Right lobe of liver (tissue), 6 donors: ENCODE measurements around the gene ZDHHC21. TPM values are rescaled to one million over a fixed set of nuclear protein-coding genes. Genes with fewer than 3 reads are reported as not detected.

Experiments used
- ATAC-seq, 4 donors: fragments of 200-7000 bp; cut with Tn5 transposase; one replicate each; pipeline ENCODE4 v1.9.1; 2020; ENCODE audit warnings: mild to moderate bottlenecking in 4 of 4, moderate library complexity in 4 of 4
- DNase-seq, 3 donors: peaks; one replicate each; pipeline ENCODE4 v3.0.0-alpha.2; 2020
- H3K27ac ChIP-seq, 3 donors: fragments of 200-600 bp; one replicate each; pipeline ENCODE4 v1.8.0; 2022
- H3K27me3 ChIP-seq, 2 donors: fragments of 200-600 bp; one replicate each; pipeline ENCODE4 v1.8.0; 2022
- H3K36me3 ChIP-seq, 4 donors: fragments of 200-600 bp; sonication (generic) in 1 of 4; one replicate each; pipeline versions ENCODE4 v1.5.1 to v1.8.0; 2017 to 2022; ENCODE audit warnings: control low read depth in 1 of 4
- H3K4me1 ChIP-seq, 4 donors: fragments of 200-600 bp; sonication (generic) in 1 of 4; one replicate each; pipeline versions ENCODE4 v1.5.1 to v1.8.0; 2017 to 2022; ENCODE audit warnings: control low read depth in 1 of 4
- H3K4me3 ChIP-seq, 3 donors: fragments of 200-600 bp; one replicate each; pipeline ENCODE4 v1.8.0; 2022
- H3K9me3 ChIP-seq, 4 donors: fragments of 200-600 bp; sonication (generic) in 1 of 4; one replicate each; pipeline versions ENCODE4 v1.5.1 to v1.8.0; 2017 to 2022; ENCODE audit warnings: control low read depth in 1 of 4
- CTCF ChIP-seq, 4 donors: fragments of 200-600 bp in 3 of 4; fragments of 450-650 bp in 1 of 4; IDR thresholded peaks; one replicate each; pipeline versions ENCODE4 v1.5.1 to v1.8.0; 2016 to 2022; ENCODE audit warnings: antibody characterized with exemption in 4 of 4, mild to moderate bottlenecking in 2 of 4
- POLR2A ChIP-seq: fragments of 450-650 bp; IDR thresholded peaks from one replicate; pipeline ENCODE4 v1.6.1; 2017; ENCODE audit warnings: antibody characterized with exemption, mild to moderate bottlenecking
- WGBS: methylation state at CpG from one replicate; pipeline ENCODE4 v1.1.6; 2018; ENCODE audit warnings: low coverage, low lambda C conversion rate; ENCODE audit not compliant: insufficient coverage; ENCODE audit errors: missing lambda C conversion rate; 5-methylcytosine and 5-hydroxymethylcytosine counted together
- intact Hi-C, 2 donors: fragments of 100-400 bp; cut with DNase I; formaldehyde crosslinking; loops; one replicate each; pipeline versions ENCODE4 v1.11.2 to v1.14.1; 2022
- long read RNA-seq: library from polyadenylated mRNA; unstranded; transcript quantifications from one replicate; pipeline ENCODE4 v2.0.0, GENCODE V29; 2019
- total RNA-seq, 6 experiments: library from RNA; depleted of rRNA in 2 of 6; stranded (reverse); fragments of >200 nt in 2 of 6; fragmentation: NEBNext Ultra II Directional in 3 of 6; extraction: Animal tissue kit (Norgen Biotek cat#: 25700) in 3 of 6; gene quantifications; one replicate each; pipeline versions ENCODE4 v1.1.0 to v1.2.4, GENCODE V29; 2016 to 2023
- donor health status: DM: no; HTN: yes; CAD: no.
- donor health status: DM: no; HTN: no; CAD: no.
- donor health status: DM: no; HTN: no; CAD: no.
- donor health status: DM: no; HTN: yes; CAD: no.
- donor health status: DM: no; HTN: yes; CAD: no.

ZDHHC21 gene
- 1 to 10 TPM; 2.7 to 5.3 (median 4.5) TPM for total RNA-seq
- long read RNA-seq, partial matches to known transcripts, result 0 of 1 reads
- long read RNA-seq, other reads (novel, unspliced or antisense), result 1 of 1 reads

GRCh38 chr9:14693251-14693861, at the start of gene ZDHHC21:
Gene ZDHHC21 (minus strand): TSS chr9:14693432. CDS start chr9:14674340, 19,092 bp downstream.
- ATAC-seq (peak; percentile 96 to 98 (median 98)), DNase-seq (peak; percentile 81 to 87 (median 83))
- H3K4me1 ChIP-seq, result peaks cover 0 to 7% (median 0%) of the 10 kb centered on the region in 4 donors
- no peaks in the 10 kb centered on the region for H3K9me3 ChIP-seq
- intact Hi-C loops, result no loop called here
- no peaks in the 10 kb centered on the region for H3K27me3 ChIP-seq
- H3K36me3 ChIP-seq, result peaks cover 0 to 5% (median 0%) of the 10 kb centered on the region in 4 donors
- H3K27ac ChIP-seq, result peak within 1 kb of the TSS; percentile 35 to 39 (median 36)
- TF ChIP-seq CTCF (IDR thresholded peaks at IDR 0.05), result no peak
- peak within 1 kb of the TSS; percentile 80 to 91 (median 81) for H3K4me3 ChIP-seq
- 10% methylated on average over 2 of the region's 50 CpGs for WGBS

- no peak overlapping the region for H3K4me3 ChIP-seq
- H3K9me3 ChIP-seq, result no peaks in the 10 kb centered on the region
- ATAC-seq, result no peak
- H3K27ac ChIP-seq, result no peak overlapping the region
- TF ChIP-seq CTCF (IDR thresholded peaks at IDR 0.05), result no peak
- TF ChIP-seq POLR2A, result no peak
- no peak for DNase-seq
- intact Hi-C loops, result no loop called here
- no peaks in the 10 kb centered on the region for H3K36me3 ChIP-seq
- 100% methylated on average over 1 of the region's 3 CpGs for WGBS
- H3K27me3 ChIP-seq, result no peaks in the 10 kb centered on the region
- H3K4me1 ChIP-seq, result no peaks in the 10 kb centered on the region
These were observed 48.1 kb upstream of the ZDHHC21 start for GRCh38 chr9:14741369-14741768.

- ATAC-seq (no peak), DNase-seq (no peak)
- H3K27ac ChIP-seq, result no peak overlapping the region
- 57% methylated on average over 5 of the region's 5 CpGs for WGBS
- no peaks in the 10 kb centered on the region for H3K27me3 ChIP-seq
- no peaks in the 10 kb centered on the region for H3K4me1 ChIP-seq
- TF ChIP-seq POLR2A (no peak), CTCF (IDR thresholded peaks at IDR 0.05) (no peak)
- no peaks in the 10 kb centered on the region for H3K36me3 ChIP-seq
- no peak overlapping the region for H3K4me3 ChIP-seq
- H3K9me3 ChIP-seq, result no peaks in the 10 kb centered on the region
- intact Hi-C loops, result no loop called here
These were observed 39.9 kb upstream of the ZDHHC21 start for GRCh38 chr9:14733133-14733532.

GRCh38 chr9:14731294-14731981, 38.2 kb upstream of the ZDHHC21 start:
- 100% methylated on average over 1 of the region's 1 CpG for WGBS
- TF ChIP-seq CTCF (IDR thresholded peaks at IDR 0.05) (no peak), POLR2A (no peak)
- H3K4me3 ChIP-seq, result no peak overlapping the region
- H3K4me1 ChIP-seq, result no peaks in the 10 kb centered on the region
- H3K9me3 ChIP-seq, result no peaks in the 10 kb centered on the region
- no peak for ATAC-seq
- H3K27ac ChIP-seq, result no peak overlapping the region
- intact Hi-C loops, result no loop called here
- H3K36me3 ChIP-seq, result no peaks in the 10 kb centered on the region
- H3K27me3 ChIP-seq, result no peaks in the 10 kb centered on the region
- no peak for DNase-seq
